ENCODE results near the gene MARCKSL1.
"Not testable (repeated sequence)": the region's sequence is repeated elsewhere in the genome, so short reads cannot be mapped to it uniquely, and the experiment has no call there.

DNA sequence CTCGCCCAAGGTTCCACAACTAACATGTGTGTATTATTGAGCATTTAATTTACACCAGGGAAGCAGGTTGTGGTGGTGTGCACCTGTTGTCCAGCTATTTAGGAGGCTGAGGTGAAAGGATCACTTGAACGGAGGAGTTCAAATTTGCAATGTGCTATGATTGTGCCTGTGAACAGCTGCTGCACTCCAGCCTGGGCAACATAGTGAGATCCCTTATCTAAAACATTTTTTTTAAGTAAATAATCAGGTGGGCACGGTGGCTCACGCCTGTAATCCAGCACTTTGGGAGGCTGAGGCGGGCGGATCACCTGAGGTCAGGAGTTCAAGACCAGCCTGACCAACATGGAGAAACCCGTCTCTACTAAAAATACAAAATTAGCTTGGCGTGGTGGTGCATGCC, 51.3 kb downstream of the MARCKSL1 start:
- TF ChIP-seq POLR2A (IDR thresholded peaks at IDR 0.05; ENCODE audit: low read length); GATA1 (IDR thresholded peaks at IDR 0.05; ENCODE audit: low read depth, low read length): not testable (repeated sequence)

Data from erythroblast (primary cell).